Endodermal cell (in vitro differentiated cells): ENCODE data around the gene EDRF1. TPM values are rescaled to one million over a fixed set of nuclear protein-coding genes. Genes with fewer than 3 reads are reported as not detected.

Experiments
- DNase-seq: peaks from one replicate; pipeline ENCODE4 v3.0.0-alpha.2; 2017
- H3K27ac ChIP-seq: 2 replicates; pipeline ENCODE4 v1.5.1; 2013; ENCODE audit warnings: mild to moderate bottlenecking, low read depth, low read length, moderate library complexity
- H3K27me3 ChIP-seq: 2 replicates; pipeline ENCODE4 v1.6.1; 2013; ENCODE audit warnings: mild to moderate bottlenecking, low read length, moderate library complexity; ENCODE audit not compliant: insufficient read depth, control insufficient read depth, poor library complexity, severe bottlenecking
- H3K36me3 ChIP-seq: 2 replicates; pipeline ENCODE4 v1.7.0; 2013; ENCODE audit warnings: mild to moderate bottlenecking, low read length, moderate library complexity; ENCODE audit not compliant: control insufficient read depth, insufficient read depth
- H3K4me1 ChIP-seq: one replicate; pipeline ENCODE4 v1.7.0; 2013; ENCODE audit warnings: low read length; ENCODE audit not compliant: control insufficient read depth, insufficient read depth
- H3K4me3 ChIP-seq: 2 replicates; pipeline ENCODE4 v1.5.1; 2013; ENCODE audit warnings: mild to moderate bottlenecking, low read length, moderate library complexity
- H3K9ac ChIP-seq: 2 replicates; pipeline ENCODE4 v1.6.1; 2013; ENCODE audit warnings: mild to moderate bottlenecking, low read length, moderate library complexity; ENCODE audit not compliant: poor library complexity, severe bottlenecking; ENCODE audit errors: extremely low read depth
- H3K9me3 ChIP-seq: 2 replicates; pipeline ENCODE4 v1.6.1; 2013; ENCODE audit warnings: mild to moderate bottlenecking, low read length, moderate library complexity; ENCODE audit not compliant: control insufficient read depth
- H3K27ac Mint-ChIP-seq: 2 replicates; pipeline ENCODE4 v1.8.0; 2020; ENCODE audit warnings: mixed read lengths
- H3K27me3 Mint-ChIP-seq: 2 replicates; pipeline ENCODE4 v1.8.0; 2021; ENCODE audit warnings: mild to moderate bottlenecking, mixed read lengths; ENCODE audit not compliant: insufficient read depth
- H3K36me3 Mint-ChIP-seq: 2 replicates; pipeline ENCODE4 v1.8.0; 2020; ENCODE audit warnings: low read depth, mixed read lengths
- H3K4me1 Mint-ChIP-seq: 2 replicates; pipeline ENCODE4 v1.8.0; 2020; ENCODE audit warnings: mixed read lengths
- H3K4me3 Mint-ChIP-seq: 2 replicates; pipeline ENCODE4 v1.8.0; 2020; ENCODE audit warnings: mild to moderate bottlenecking, moderate library complexity, mixed read lengths
- H3K9me3 Mint-ChIP-seq: 2 replicates; pipeline ENCODE4 v1.8.0; 2020; ENCODE audit warnings: mild to moderate bottlenecking, mixed read lengths
- WGBS, 2 experiments: methylation state at CpG; one replicate each; pipeline versions ENCODE4 v1.1.5 to v1.1.7; 2013; ENCODE audit warnings: missing lambda C conversion rate in 2 of 2, mixed read lengths in 1 of 2; ENCODE audit not compliant: insufficient coverage in 1 of 2, insufficient read length in 1 of 2; 5-methylcytosine and 5-hydroxymethylcytosine counted together
- total RNA-seq, 2 donors: library from RNA; stranded (reverse); fragmentation: NEBNext Ultra II Directional in 1 of 2; extraction: Animal tissue kit (Norgen Biotek cat#: 25700) in 1 of 2; gene quantifications; 2 replicates in 1 of 2; 3 replicates in 1 of 2; pipeline ENCODE4 v1.2.1, GENCODE V29; 2021
- TF ChIP-seq, protein P1 (sequence below): fragments of 200-600 bp; sonication (generic); conservative IDR thresholded peaks from 2 replicates; pipeline ENCODE4 v1.5.0; 2021; ENCODE audit warnings: antibody characterized with exemption, mild to moderate bottlenecking

The EDRF1 gene
- total RNA-seq, 2 donors from 2014 or later, result 44.5 to 46.8 TPM

GRCh38 chr10:125679436-125679835 is 40.1 kb upstream of the EDRF1 start:
- Histone ChIP-seq H3K27me3 (no peaks in the 10 kb centered on the region), H3K9ac (no peak overlapping the region), H3K9me3 (no peaks in the 10 kb centered on the region), H3K36me3 (no peaks in the 10 kb centered on the region), H3K4me1 (no peaks in the 10 kb centered on the region), H3K4me3 (no peak overlapping the region), H3K27ac (no peak overlapping the region)
- no peak overlapping the region for H3K27ac Mint-ChIP-seq
- no peaks in the 10 kb centered on the region for H3K27me3 Mint-ChIP-seq
- WGBS, 2 experiments, result 95 to 96% methylated on average over 5 to 11 of the region's 11 CpGs
- no peaks in the 10 kb centered on the region for H3K9me3 Mint-ChIP-seq
- TF ChIP-seq, protein P1, sequence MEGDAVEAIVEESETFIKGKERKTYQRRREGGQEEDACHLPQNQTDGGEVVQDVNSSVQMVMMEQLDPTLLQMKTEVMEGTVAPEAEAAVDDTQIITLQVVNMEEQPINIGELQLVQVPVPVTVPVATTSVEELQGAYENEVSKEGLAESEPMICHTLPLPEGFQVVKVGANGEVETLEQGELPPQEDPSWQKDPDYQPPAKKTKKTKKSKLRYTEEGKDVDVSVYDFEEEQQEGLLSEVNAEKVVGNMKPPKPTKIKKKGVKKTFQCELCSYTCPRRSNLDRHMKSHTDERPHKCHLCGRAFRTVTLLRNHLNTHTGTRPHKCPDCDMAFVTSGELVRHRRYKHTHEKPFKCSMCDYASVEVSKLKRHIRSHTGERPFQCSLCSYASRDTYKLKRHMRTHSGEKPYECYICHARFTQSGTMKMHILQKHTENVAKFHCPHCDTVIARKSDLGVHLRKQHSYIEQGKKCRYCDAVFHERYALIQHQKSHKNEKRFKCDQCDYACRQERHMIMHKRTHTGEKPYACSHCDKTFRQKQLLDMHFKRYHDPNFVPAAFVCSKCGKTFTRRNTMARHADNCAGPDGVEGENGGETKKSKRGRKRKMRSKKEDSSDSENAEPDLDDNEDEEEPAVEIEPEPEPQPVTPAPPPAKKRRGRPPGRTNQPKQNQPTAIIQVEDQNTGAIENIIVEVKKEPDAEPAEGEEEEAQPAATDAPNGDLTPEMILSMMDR, result no peak
- H3K4me3 Mint-ChIP-seq, result no peak overlapping the region
- peaks cover 4% of the 10 kb centered on the region for H3K4me1 Mint-ChIP-seq
- no peak for DNase-seq
- no peaks in the 10 kb centered on the region for H3K36me3 Mint-ChIP-seq

DNA sequence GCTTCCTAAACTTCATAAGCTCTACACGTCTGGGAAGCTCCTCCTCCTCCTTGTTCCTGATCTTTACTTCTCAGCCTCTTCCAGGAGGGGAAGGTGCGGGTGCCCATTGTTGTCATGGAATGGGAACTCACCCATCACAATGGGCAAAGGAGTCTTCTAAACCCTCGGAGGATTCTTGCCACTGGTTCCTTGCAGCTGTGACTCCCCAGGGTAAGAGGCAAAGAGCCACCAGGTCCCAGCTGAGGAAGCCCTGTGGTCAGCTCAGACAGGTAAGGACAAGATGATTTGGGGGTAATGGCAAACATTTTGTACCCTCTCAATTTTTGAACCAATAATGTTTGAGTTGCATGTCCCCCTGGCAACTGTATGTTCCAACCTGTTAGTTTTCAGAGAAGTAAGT is 36.4 kb upstream of the EDRF1 start, which contains the start of gene TEX36:
Gene TEX36, minus strand, starts transcription at position 101 of the 400 bp plus-strand sequence. CDS start 174 bp downstream, outside the sequence.
- H3K27me3 ChIP-seq, result no peaks in the 10 kb centered on the region
- DNase-seq, result no peak
- no peaks in the 10 kb centered on the region for H3K36me3 Mint-ChIP-seq
- no peaks in the 10 kb centered on the region for H3K27me3 Mint-ChIP-seq
- no peak within 1 kb of the TSS for H3K4me3 ChIP-seq
- peaks cover 4% of the 10 kb centered on the region for H3K4me1 Mint-ChIP-seq
- no peak within 1 kb of the TSS for H3K4me3 Mint-ChIP-seq
- WGBS, 2 experiments, result 80 to 100% methylated on average over 1 to 3 of the region's 3 CpGs
- no peaks in the 10 kb centered on the region for H3K4me1 ChIP-seq
- no peaks in the 10 kb centered on the region for H3K9me3 Mint-ChIP-seq
- H3K9me3 ChIP-seq, result no peaks in the 10 kb centered on the region
- H3K27ac ChIP-seq, result no peak within 1 kb of the TSS
- TF ChIP-seq, protein P1, result no peak
- H3K36me3 ChIP-seq, result no peaks in the 10 kb centered on the region
- no peak within 1 kb of the TSS for H3K9ac ChIP-seq
- H3K27ac Mint-ChIP-seq, result no peak within 1 kb of the TSS

GRCh38 chr10:125683821-125684220 is 35.7 kb upstream of the EDRF1 start:
- H3K9me3 ChIP-seq, result no peaks in the 10 kb centered on the region
- H3K27me3 Mint-ChIP-seq, result no peaks in the 10 kb centered on the region
- no peak overlapping the region for H3K27ac ChIP-seq
- no peaks in the 10 kb centered on the region for H3K27me3 ChIP-seq
- no peak for DNase-seq
- H3K4me3 ChIP-seq, result no peak overlapping the region
- peaks cover 4% of the 10 kb centered on the region for H3K4me1 Mint-ChIP-seq
- H3K4me1 ChIP-seq, result no peaks in the 10 kb centered on the region
- TF ChIP-seq, protein P1, result no peak
- 90 to 92% methylated on average over 2 to 7 of the region's 7 CpGs for WGBS, 2 experiments
- H3K36me3 Mint-ChIP-seq, result no peaks in the 10 kb centered on the region
- H3K36me3 ChIP-seq, result no peaks in the 10 kb centered on the region
- H3K9ac ChIP-seq, result no peak overlapping the region
- no peak overlapping the region for H3K4me3 Mint-ChIP-seq
- H3K27ac Mint-ChIP-seq, result no peak overlapping the region
- H3K9me3 Mint-ChIP-seq, result no peaks in the 10 kb centered on the region
